ENCODE measurements around the gene KRT73.

Gene KRT73

GRCh38 chr12:52631676-52632459 is 13.5 kb upstream of the KRT73 start:
- DNase-seq (ENCODE audit: insufficient read length): no peak
- no peak for FAIRE-seq
- TF ChIP-seq POLR2A (IDR thresholded peaks at IDR 0.05; ENCODE audit: low read depth, low read length) (no peak), POLR2AphosphoS5 (IDR thresholded peaks at IDR 0.05; ENCODE audit: low read depth, low read length) (no peak), TAF1 (IDR thresholded peaks at IDR 0.05; ENCODE audit: borderline replicate concordance, low read depth, low read length) (no peak)

- FAIRE-seq (no peak), DNase-seq (ENCODE audit: insufficient read length) (no peak)
- TF ChIP-seq TAF1 (IDR thresholded peaks at IDR 0.05; ENCODE audit: borderline replicate concordance, low read depth, low read length) (no peak), POLR2AphosphoS5 (IDR thresholded peaks at IDR 0.05; ENCODE audit: low read depth, low read length) (no peak), POLR2A (IDR thresholded peaks at IDR 0.05; ENCODE audit: low read depth, low read length) (no peak)
Observed at GRCh38 chr12:52631264-52631663, 12.9 kb upstream of the KRT73 start.

- DNase-seq (ENCODE audit: insufficient read length): no peak
- no peak for FAIRE-seq
- TF ChIP-seq TAF1 (IDR thresholded peaks at IDR 0.05; ENCODE audit: borderline replicate concordance, low read depth, low read length): no peak
- TF ChIP-seq POLR2A (IDR thresholded peaks at IDR 0.05; ENCODE audit: low read depth, low read length): no peak
- no peak for TF ChIP-seq POLR2AphosphoS5 (IDR thresholded peaks at IDR 0.05; ENCODE audit: low read depth, low read length)
Observed at GRCh38 chr12:52630599-52631200, 12.3 kb upstream of the KRT73 start.

GRCh38 chr12:52630008-52630500 is 11.7 kb upstream of the KRT73 start:
- FAIRE-seq (no peak), DNase-seq (ENCODE audit: insufficient read length) (no peak)
- TF ChIP-seq POLR2A (IDR thresholded peaks at IDR 0.05; ENCODE audit: low read depth, low read length) (no peak), POLR2AphosphoS5 (IDR thresholded peaks at IDR 0.05; ENCODE audit: low read depth, low read length) (no peak), TAF1 (IDR thresholded peaks at IDR 0.05; ENCODE audit: borderline replicate concordance, low read depth, low read length) (no peak)

- FAIRE-seq (no peak), DNase-seq (ENCODE audit: insufficient read length) (no peak)
- TF ChIP-seq POLR2A (IDR thresholded peaks at IDR 0.05; ENCODE audit: low read depth, low read length): no peak
- TF ChIP-seq POLR2AphosphoS5 (IDR thresholded peaks at IDR 0.05; ENCODE audit: low read depth, low read length): no peak
- TF ChIP-seq TAF1 (IDR thresholded peaks at IDR 0.05; ENCODE audit: borderline replicate concordance, low read depth, low read length): no peak
Observed at GRCh38 chr12:52629281-52630007, 11.1 kb upstream of the KRT73 start.

GRCh38 chr12:52628841-52629240 is 10.5 kb upstream of the KRT73 start:
- TF ChIP-seq POLR2A (IDR thresholded peaks at IDR 0.05; ENCODE audit: low read depth, low read length) (no peak), TAF1 (IDR thresholded peaks at IDR 0.05; ENCODE audit: borderline replicate concordance, low read depth, low read length) (no peak), POLR2AphosphoS5 (IDR thresholded peaks at IDR 0.05; ENCODE audit: low read depth, low read length) (no peak)
- FAIRE-seq (no peak), DNase-seq (ENCODE audit: insufficient read length) (no peak)

GRCh38 chr12:52628111-52628507 is 9.8 kb upstream of the KRT73 start:
- FAIRE-seq: no peak
- no peak for DNase-seq (ENCODE audit: insufficient read length)
- TF ChIP-seq TAF1 (IDR thresholded peaks at IDR 0.05; ENCODE audit: borderline replicate concordance, low read depth, low read length) (no peak), POLR2A (IDR thresholded peaks at IDR 0.05; ENCODE audit: low read depth, low read length) (no peak), POLR2AphosphoS5 (IDR thresholded peaks at IDR 0.05; ENCODE audit: low read depth, low read length) (no peak)

GRCh38 chr12:52627395-52628110 is 9.2 kb upstream of the KRT73 start:
- DNase-seq (ENCODE audit: insufficient read length) (no peak), FAIRE-seq (no peak)
- no peak for TF ChIP-seq POLR2A (IDR thresholded peaks at IDR 0.05; ENCODE audit: low read depth, low read length)
- TF ChIP-seq POLR2AphosphoS5 (IDR thresholded peaks at IDR 0.05; ENCODE audit: low read depth, low read length): no peak
- no peak for TF ChIP-seq TAF1 (IDR thresholded peaks at IDR 0.05; ENCODE audit: borderline replicate concordance, low read depth, low read length)

- no peak for FAIRE-seq
- TF ChIP-seq TAF1 (IDR thresholded peaks at IDR 0.05; ENCODE audit: borderline replicate concordance, low read depth, low read length) (no peak), POLR2A (IDR thresholded peaks at IDR 0.05; ENCODE audit: low read depth, low read length) (no peak)
- no peak for DNase-seq (ENCODE audit: insufficient read length)
Observed at GRCh38 chr12:52622349-52622748, 4.0 kb upstream of the KRT73 start.

GRCh38 chr12:52618866-52619265 is 507 bp upstream of the KRT73 start:
- TF ChIP-seq TAF1 (IDR thresholded peaks at IDR 0.05; ENCODE audit: borderline replicate concordance, low read depth, low read length) (no peak), POLR2AphosphoS5 (IDR thresholded peaks at IDR 0.05; ENCODE audit: low read depth, low read length) (no peak), POLR2A (IDR thresholded peaks at IDR 0.05; ENCODE audit: low read depth, low read length) (no peak)
- FAIRE-seq: no peak
- no peak for DNase-seq (ENCODE audit: insufficient read length)

GRCh38 chr12:52617403-52617785 is 965 bp downstream of the KRT73 start:
- FAIRE-seq (no peak), DNase-seq (ENCODE audit: insufficient read length) (no peak)
- TF ChIP-seq TAF1 (IDR thresholded peaks at IDR 0.05; ENCODE audit: borderline replicate concordance, low read depth, low read length) (no peak), POLR2A (IDR thresholded peaks at IDR 0.05; ENCODE audit: low read depth, low read length) (no peak), POLR2AphosphoS5 (IDR thresholded peaks at IDR 0.05; ENCODE audit: low read depth, low read length) (no peak)
